Gastrocnemius medialis (tissue), 4 donors: ENCODE data around the gene PRKRIP1.

ENCODE experiments used
- POLR2A ChIP-seq, 2 donors: fragments of 450-650 bp; IDR thresholded peaks; one replicate each; pipeline ENCODE4 v1.6.1; 2017; ENCODE audit warnings: antibody characterized with exemption in 2 of 2, mild to moderate bottlenecking in 2 of 2, moderate library complexity in 2 of 2
- TF ChIP-seq, protein P1 (sequence below), 5 experiments: fragments of 450-650 bp in 3 of 5; fragments of 200-600 bp in 2 of 5; sonication (generic) in 2 of 5; IDR thresholded peaks in 4 of 5; conservative IDR thresholded peaks in 1 of 5; 1 replicate in 4 of 5; 2 replicates in 1 of 5; pipeline ENCODE4 v1.5.1; 2016 to 2019; ENCODE audit warnings: antibody characterized with exemption in 5 of 5, mild to moderate bottlenecking in 3 of 5, moderate library complexity in 3 of 5

DNA sequence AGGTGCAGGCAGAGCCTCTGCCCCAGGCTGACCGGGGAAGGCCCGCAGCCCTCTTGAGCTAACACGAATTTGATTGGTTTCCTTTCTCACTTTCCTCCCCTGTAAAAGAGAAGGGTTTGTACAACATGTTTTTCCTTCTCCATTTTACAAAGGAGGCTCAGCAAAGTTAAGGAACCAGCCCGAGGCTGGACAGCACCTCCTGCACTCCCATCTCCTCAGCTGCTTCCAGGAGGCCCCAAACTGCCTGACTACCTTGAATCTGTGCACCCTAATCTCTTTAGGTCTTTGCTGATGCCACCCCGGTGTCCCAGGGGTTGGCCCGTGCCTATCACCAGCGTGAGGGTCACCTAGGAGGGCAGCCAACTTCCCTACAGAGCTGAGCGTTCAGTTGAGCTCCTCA, 64.3 kb downstream of the PRKRIP1 start:
- TF ChIP-seq, protein P1, sequence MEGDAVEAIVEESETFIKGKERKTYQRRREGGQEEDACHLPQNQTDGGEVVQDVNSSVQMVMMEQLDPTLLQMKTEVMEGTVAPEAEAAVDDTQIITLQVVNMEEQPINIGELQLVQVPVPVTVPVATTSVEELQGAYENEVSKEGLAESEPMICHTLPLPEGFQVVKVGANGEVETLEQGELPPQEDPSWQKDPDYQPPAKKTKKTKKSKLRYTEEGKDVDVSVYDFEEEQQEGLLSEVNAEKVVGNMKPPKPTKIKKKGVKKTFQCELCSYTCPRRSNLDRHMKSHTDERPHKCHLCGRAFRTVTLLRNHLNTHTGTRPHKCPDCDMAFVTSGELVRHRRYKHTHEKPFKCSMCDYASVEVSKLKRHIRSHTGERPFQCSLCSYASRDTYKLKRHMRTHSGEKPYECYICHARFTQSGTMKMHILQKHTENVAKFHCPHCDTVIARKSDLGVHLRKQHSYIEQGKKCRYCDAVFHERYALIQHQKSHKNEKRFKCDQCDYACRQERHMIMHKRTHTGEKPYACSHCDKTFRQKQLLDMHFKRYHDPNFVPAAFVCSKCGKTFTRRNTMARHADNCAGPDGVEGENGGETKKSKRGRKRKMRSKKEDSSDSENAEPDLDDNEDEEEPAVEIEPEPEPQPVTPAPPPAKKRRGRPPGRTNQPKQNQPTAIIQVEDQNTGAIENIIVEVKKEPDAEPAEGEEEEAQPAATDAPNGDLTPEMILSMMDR (IDR thresholded peaks at IDR 0.05 in 4 of 5, conservative IDR thresholded peaks at IDR 0.05 in 1 of 5): no peak
- no peak for TF ChIP-seq POLR2A (IDR thresholded peaks at IDR 0.05)
